Measurements from ENCODE around the gene ZGPAT.
A peak's percentile ranks its signal among the peaks of the same experiment; 100 is the strongest.
"Not testable (repeated sequence)": the region's sequence is repeated elsewhere in the genome, so short reads cannot be mapped to it uniquely, and the experiment has no call there.

Gene ZGPAT

DNA sequence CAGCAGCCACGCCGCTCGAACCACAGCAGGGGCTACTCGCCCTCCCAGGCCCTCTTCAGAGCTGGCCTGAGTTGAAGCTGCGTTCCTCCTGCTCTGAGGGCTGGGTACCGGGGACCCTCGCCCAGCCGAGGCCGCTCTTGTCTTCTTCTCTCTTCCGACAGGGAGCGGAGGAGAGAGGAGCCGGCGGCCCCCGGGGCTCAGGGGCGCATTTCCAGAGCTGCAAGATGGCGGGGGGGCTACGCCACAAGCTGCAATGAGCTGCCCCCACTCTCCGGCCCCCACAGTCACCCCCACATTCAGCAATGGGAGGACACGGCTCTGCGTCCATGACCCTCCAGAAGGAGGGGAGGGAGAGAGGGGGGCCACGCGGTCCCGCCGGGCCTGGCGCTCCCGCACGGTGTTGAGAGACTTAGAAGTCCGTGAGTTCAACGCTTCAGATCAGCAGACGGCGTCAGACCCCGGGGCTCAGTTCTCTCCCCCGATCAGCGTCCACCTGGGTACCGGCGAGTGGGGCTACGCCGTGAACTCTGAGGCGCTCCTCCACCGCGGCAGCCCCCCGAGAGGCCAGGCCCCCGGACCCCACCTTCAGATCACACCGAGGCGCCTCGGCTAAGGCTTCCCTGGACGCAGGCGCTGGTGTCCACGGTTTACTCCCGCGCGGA lies 63.3 kb downstream of the ZGPAT start:
- H3K27ac ChIP-seq, result no peak overlapping the region
- no peak for TF ChIP-seq ZFX (IDR thresholded peaks at IDR 0.05; ENCODE audit: borderline replicate concordance)
- TF ChIP-seq, protein P1, sequence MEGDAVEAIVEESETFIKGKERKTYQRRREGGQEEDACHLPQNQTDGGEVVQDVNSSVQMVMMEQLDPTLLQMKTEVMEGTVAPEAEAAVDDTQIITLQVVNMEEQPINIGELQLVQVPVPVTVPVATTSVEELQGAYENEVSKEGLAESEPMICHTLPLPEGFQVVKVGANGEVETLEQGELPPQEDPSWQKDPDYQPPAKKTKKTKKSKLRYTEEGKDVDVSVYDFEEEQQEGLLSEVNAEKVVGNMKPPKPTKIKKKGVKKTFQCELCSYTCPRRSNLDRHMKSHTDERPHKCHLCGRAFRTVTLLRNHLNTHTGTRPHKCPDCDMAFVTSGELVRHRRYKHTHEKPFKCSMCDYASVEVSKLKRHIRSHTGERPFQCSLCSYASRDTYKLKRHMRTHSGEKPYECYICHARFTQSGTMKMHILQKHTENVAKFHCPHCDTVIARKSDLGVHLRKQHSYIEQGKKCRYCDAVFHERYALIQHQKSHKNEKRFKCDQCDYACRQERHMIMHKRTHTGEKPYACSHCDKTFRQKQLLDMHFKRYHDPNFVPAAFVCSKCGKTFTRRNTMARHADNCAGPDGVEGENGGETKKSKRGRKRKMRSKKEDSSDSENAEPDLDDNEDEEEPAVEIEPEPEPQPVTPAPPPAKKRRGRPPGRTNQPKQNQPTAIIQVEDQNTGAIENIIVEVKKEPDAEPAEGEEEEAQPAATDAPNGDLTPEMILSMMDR (IDR thresholded peaks at IDR 0.05), result no peak

DNA sequence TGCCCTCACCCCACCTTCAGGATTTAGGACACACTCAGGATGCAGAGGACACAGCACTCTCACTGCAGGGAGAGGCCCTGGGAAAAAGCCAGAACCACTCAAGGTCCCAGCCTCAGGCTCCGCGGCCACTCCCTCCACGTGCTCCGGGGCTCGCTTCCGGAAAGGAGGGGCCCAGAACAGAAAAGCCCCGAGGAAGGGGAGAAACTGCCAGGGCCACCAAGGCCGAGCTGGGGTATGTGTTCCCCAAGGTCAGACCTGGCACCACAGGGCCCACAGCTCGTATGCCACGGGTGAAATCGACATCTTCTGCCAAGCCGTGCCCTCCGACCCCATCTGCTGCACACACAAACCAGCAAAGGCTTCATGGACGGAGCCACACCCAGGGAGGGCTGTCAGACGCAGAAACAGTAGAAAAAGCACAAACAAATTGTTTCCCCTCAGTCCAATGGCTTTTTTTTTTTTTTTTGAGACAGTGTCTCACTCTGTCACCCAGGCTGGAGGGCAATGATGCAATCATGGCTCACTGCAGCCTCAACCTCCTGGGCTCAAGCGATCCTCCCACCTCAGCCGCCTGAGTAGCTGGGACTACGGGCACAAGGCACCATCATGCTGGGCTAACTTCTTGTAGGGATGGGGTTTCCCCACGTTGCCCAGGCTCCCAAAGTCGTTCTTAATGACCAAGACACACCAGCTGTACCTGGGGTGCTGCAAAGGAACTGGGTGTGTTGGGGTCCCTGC lies 65.1 kb downstream of the ZGPAT start:
- H3K27ac ChIP-seq, result no peak overlapping the region
- TF ChIP-seq, protein P1 (IDR thresholded peaks at IDR 0.05), result no peak
- TF ChIP-seq ZFX (IDR thresholded peaks at IDR 0.05; ENCODE audit: borderline replicate concordance), result no peak

DNA sequence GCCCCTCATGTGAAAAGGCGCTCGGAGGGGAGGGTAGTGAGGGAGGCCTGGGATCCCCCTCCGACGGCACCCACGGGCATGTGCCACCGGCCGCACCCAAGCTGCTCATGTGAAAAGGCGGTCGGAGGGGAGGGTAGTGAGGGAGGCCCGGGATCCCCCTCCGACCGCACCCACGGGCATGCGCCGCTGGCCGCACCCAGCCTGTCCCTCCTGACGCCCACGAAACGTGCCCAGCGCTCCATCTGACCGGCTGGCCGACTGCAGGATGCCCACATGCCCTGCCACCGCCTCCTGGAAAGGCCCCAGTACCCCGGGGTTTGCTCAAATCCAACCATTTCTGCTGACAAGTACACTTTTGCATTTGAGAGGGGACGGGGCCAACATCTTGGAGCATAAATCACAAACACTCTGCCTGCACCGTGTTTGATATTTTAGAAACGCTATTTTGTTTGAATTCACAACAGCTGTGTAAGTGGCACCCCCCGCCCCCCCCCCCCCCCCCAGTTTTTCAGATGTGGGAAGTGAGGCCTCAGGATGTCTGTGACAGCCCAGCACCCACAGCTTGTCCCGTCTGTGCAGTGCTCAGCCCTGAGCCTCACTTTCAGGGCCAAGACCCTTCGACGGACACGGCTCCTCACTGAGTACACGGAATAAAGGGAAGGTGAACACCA lies 65.9 kb downstream of the ZGPAT start:
- TF ChIP-seq, protein P1 (IDR thresholded peaks at IDR 0.05), result no peak
- no peak for TF ChIP-seq ZFX (IDR thresholded peaks at IDR 0.05; ENCODE audit: borderline replicate concordance)

DNA sequence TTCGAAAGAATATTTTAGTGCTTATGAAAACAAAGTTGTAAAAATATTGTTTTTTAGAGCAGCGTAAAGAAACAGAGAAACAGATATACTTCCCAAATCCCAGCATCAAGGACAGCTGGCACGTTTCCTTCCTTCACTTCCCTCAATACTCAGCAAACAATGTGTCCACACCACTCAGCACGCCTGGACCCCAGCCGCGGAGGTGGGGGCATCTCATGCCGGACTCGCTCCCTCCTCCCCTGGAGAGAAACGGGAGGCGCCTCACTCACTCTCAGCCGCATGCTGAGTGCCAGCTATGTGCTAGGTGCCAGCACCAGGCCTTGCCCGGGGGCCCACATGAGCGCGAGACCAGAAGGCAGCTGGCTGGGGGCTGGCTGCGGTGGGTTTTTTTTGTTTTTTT lies 66.5 kb downstream of the ZGPAT start:
- H3K27ac ChIP-seq, result no peak overlapping the region
- TF ChIP-seq, protein P1 (IDR thresholded peaks at IDR 0.05), result no peak
- TF ChIP-seq ZFX (IDR thresholded peaks at IDR 0.05; ENCODE audit: borderline replicate concordance), result no peak

More for the DNA sequence above, 65.9 kb downstream of the ZGPAT start:
- H3K27ac ChIP-seq, result no peak overlapping the region

DNA sequence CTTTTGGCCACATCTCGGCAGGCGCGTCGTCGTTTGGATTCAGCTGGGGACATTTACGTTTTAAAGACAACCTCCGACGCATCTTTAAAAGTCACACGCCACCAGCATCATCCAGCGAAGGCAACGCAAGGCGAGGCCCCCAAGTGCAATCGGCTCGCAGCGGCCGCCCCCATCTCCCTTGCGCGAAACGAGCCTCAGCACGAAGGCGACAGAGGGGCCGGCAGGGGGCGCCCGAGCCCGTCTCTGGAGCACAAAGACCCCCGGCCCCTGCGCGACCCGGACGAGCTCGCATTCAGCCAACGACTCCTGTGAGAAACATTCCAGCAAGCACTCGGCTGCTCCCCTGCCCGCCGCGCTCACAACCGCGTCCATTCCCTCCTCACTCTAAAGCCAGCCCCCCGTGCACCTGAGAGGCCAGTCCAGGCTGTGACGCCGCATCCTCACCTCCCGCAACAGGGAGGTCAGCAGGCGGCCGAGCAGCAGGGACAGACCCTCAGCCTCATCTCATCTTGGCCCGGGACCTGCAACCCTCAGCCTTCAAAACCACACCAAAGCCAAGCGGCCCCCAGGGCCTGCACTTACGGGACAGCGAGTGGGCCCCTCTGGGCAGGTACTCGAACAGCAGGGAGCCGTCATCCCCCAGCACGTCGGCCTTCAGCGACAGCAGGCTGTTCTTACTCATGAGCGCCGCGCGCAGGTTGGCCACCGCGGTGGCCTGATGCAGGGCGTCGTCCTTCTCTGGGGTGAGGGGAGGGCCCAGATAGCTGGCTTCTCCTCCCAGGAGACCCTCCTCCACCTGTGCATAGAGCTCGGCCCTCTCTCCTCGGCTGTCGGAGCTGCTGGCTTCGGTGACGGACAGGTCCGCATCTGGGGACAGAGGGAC lies 67.5 kb downstream of the ZGPAT start:
- TF ChIP-seq ZFX (IDR thresholded peaks at IDR 0.05; ENCODE audit: borderline replicate concordance), result no peak
- TF ChIP-seq, protein P1 (IDR thresholded peaks at IDR 0.05), result peak; percentile 92
- H3K27ac ChIP-seq, result no peak overlapping the region

DNA sequence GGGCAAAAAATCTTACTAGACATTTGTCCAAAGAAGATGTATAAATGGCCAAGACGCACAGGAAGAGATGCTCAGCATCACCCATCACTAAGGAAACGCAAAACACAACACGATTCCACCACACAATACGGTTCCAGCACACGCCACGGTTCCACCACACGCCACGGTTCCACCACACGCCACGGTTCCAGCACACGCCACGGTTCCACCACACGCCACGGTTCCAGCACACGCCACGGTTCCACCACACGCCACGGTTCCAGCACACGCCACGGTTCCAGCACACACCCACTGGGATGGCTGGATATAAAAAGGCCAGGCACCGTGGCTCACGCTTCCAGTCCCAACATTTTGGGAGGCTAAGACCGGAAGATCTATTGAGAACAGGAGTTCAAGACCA lies 69.0 kb downstream of the ZGPAT start:
- H3K27ac ChIP-seq, result not testable (repeated sequence)

DNA sequence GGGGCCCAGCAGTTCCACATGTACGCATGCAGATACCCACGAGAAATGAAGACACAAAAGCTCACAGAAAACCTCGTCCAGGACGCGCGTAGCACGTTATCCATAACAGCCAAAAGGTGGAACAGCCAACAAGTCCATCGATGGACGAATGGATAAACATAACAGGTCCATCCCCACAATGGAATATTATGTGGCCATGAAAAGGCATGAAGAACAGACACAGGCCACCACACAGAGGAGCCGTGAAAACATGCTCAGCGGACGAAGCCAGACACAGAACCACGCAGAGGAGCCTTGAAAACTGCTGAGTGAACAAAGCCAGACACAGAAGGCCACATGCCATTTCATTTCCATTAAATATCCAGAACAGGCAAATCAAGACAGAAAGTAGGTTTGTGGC lies 69.8 kb downstream of the ZGPAT start:
- H3K27ac ChIP-seq, result no peak overlapping the region
- TF ChIP-seq ZFX (IDR thresholded peaks at IDR 0.05; ENCODE audit: borderline replicate concordance), result no peak
- TF ChIP-seq, protein P1 (IDR thresholded peaks at IDR 0.05), result no peak
